ENCODE data around the gene EP400.
"Not testable (repeated sequence)": the region's sequence is repeated elsewhere in the genome, so short reads cannot be mapped to it uniquely, and the experiment has no call there.

EP400 gene

GRCh38 chr12:132021031-132021871 is 71.5 kb downstream of the EP400 start:
- no peak for DNase-seq

GRCh38 chr12:132021965-132022364 is 72.2 kb downstream of the EP400 start:
- DNase-seq: no peak

- DNase-seq: no peak
Observed at GRCh38 chr12:132023658-132024057, 73.9 kb downstream of the EP400 start.

- DNase-seq: no peak
Observed at GRCh38 chr12:132024758-132025157, 75.0 kb downstream of the EP400 start.

GRCh38 chr12:132025526-132025925 is 75.8 kb downstream of the EP400 start:
- DNase-seq: no peak

GRCh38 chr12:132026061-132026795 is 76.5 kb downstream of the EP400 start:
- DNase-seq: no peak

- no peak for DNase-seq
Observed at GRCh38 chr12:132026796-132027500, 77.2 kb downstream of the EP400 start.

- DNase-seq: no peak
Observed at GRCh38 chr12:132027636-132028035, 77.9 kb downstream of the EP400 start.

- no peak for DNase-seq
Observed at GRCh38 chr12:132028111-132028510, 78.4 kb downstream of the EP400 start.

GRCh38 chr12:132029503-132030300 is 80.0 kb downstream of the EP400 start:
- no peak for DNase-seq

- DNase-seq: no peak
Observed at GRCh38 chr12:132030367-132031038, 80.8 kb downstream of the EP400 start.

GRCh38 chr12:132033627-132034026 is 83.9 kb downstream of the EP400 start:
- no peak for DNase-seq

GRCh38 chr12:132036063-132036683 is 86.4 kb downstream of the EP400 start:
- DNase-seq: no peak

- DNase-seq: no peak
Observed at GRCh38 chr12:132040906-132041606, 91.3 kb downstream of the EP400 start.

- DNase-seq: no peak
Observed at GRCh38 chr12:132043216-132043615, 93.5 kb downstream of the EP400 start.

- no peak for DNase-seq
Observed at GRCh38 chr12:132043770-132044467, 94.2 kb downstream of the EP400 start.

GRCh38 chr12:132044661-132045412 is 95.1 kb downstream of the EP400 start:
- no peak for DNase-seq

- no peak for DNase-seq
Observed at GRCh38 chr12:132045751-132046150, 96.0 kb downstream of the EP400 start.

GRCh38 chr12:132046561-132046960 is 96.8 kb downstream of the EP400 start:
- no peak for DNase-seq

GRCh38 chr12:132047630-132048029 is 97.9 kb downstream of the EP400 start:
- not testable (repeated sequence) for DNase-seq
